Keratinocyte (primary cell): Measurements from ENCODE around the gene BLOC1S4.

ENCODE experiments used
- EZH2 ChIP-seq: IDR thresholded peaks from one replicate; pipeline ENCODE4 v1.6.1; 2012; ENCODE audit warnings: inconsistent platforms, mild to moderate bottlenecking, low read length, moderate library complexity
- TF ChIP-seq, protein P1 (sequence below), 3 experiments: IDR thresholded peaks in 1 of 3; conservative IDR thresholded peaks in 1 of 3; optimal IDR thresholded peaks in 1 of 3; 2 replicates in 2 of 3; 3 replicates in 1 of 3; pipeline versions ENCODE3 to v1.5.1; 2011; ENCODE audit warnings: low read length in 3 of 3, mild to moderate bottlenecking in 3 of 3, moderate library complexity in 2 of 3, control low read depth in 1 of 3, inconsistent platforms in 1 of 3; ENCODE audit not compliant: insufficient read depth in 2 of 3; ENCODE audit errors: extremely low read depth in 1 of 3

DNA sequence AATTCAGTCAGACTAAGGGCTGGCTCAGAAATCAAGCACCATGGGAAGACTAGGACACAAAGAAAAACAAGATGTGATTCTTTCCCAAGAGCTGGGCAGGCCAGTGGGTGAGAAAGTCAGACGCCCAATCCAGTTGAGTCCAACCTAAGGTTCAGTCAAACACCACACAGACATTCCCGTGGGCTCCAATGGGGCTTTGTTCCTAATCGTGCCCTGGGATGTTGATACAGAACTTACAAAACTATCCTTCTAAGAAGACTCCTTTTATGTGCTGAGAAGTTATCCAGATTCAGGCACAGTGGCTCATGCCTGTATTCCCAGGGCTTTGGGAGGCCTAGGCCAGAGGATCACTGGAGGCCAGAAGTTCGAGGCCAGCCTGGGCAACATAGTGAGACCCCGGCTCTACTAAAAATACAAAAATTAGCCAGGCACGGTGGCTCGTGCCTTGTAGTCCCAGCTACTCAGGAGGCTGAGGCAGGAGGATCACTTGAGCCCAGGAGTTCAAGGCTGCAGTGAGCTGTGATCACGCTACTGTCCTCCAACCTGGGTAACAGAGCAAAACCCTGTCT lies 3.7 kb downstream of the BLOC1S4 start:
- TF ChIP-seq, protein P1, sequence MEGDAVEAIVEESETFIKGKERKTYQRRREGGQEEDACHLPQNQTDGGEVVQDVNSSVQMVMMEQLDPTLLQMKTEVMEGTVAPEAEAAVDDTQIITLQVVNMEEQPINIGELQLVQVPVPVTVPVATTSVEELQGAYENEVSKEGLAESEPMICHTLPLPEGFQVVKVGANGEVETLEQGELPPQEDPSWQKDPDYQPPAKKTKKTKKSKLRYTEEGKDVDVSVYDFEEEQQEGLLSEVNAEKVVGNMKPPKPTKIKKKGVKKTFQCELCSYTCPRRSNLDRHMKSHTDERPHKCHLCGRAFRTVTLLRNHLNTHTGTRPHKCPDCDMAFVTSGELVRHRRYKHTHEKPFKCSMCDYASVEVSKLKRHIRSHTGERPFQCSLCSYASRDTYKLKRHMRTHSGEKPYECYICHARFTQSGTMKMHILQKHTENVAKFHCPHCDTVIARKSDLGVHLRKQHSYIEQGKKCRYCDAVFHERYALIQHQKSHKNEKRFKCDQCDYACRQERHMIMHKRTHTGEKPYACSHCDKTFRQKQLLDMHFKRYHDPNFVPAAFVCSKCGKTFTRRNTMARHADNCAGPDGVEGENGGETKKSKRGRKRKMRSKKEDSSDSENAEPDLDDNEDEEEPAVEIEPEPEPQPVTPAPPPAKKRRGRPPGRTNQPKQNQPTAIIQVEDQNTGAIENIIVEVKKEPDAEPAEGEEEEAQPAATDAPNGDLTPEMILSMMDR (optimal IDR thresholded peaks at IDR 0.05 in 1 of 3, IDR thresholded peaks at IDR 0.05 in 1 of 3, conservative IDR thresholded peaks at IDR 0.05 in 1 of 3; ENCODE audit: extremely low read depth in 1 of 3, insufficient read depth in 2 of 3, low read length in 3 of 3): no peak
- TF ChIP-seq EZH2: no peak
